HG03565 (cell line): ENCODE data around the gene FAM170A.
A peak's percentile ranks its signal among the peaks of the same experiment; 100 is the strongest.

Source experiments
- ATAC-seq: cut with Tn5 transposase; IDR thresholded peaks from one replicate; pipeline ENCODE4 v1.9.1; 2021; ENCODE audit warnings: mild to moderate bottlenecking, moderate library complexity; ENCODE audit not compliant: unreplicated experiment

The FAM170A gene, protein sequence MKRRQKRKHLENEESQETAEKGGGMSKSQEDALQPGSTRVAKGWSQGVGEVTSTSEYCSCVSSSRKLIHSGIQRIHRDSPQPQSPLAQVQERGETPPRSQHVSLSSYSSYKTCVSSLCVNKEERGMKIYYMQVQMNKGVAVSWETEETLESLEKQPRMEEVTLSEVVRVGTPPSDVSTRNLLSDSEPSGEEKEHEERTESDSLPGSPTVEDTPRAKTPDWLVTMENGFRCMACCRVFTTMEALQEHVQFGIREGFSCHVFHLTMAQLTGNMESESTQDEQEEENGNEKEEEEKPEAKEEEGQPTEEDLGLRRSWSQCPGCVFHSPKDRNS

DNA sequence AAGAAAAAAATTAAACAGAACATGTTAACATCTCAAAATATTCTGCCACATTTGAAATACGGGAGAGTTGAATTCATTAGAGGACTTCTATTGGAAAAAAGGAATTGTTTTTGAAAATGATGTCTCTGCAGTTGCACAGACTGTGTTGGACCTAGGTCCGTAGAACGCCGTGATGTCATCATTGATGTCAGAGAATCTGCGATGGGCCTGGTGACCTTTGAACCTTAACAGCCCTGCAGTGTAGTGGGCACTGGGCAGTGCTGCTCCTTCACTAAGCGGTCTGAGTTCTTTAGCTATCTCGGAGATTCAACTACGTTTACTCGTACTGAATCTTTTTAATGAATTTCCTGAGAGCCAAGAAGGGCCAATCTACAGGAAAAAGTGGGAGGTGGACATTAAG, at the start of gene FAM170A:
FAM170A (plus strand) TSS at position 220 of the 400 bp plus-strand sequence. CDS start 211 bp downstream, outside the sequence.
- no peak for ATAC-seq

DNA sequence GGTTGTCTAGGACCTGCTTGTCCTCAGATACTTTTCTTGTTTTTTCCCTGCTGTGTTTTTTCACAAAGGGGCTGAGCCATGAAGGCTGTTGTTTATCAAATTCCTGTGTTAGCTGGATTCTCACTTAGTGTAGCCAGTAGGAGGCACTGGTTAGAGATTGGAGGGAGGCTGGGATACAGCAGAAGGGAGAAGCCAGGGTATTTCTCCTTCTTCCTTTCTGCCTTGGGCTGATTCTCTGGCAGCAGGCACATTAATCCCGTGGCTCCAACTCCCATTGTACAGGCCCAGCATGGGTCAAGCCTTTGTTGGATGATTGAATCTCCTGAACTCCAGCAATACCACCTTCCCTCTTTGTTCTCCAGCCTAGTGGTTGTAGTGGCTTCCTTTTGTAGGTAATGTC, 46.4 kb upstream of the FAM170A start:
- ATAC-seq: no peak

DNA sequence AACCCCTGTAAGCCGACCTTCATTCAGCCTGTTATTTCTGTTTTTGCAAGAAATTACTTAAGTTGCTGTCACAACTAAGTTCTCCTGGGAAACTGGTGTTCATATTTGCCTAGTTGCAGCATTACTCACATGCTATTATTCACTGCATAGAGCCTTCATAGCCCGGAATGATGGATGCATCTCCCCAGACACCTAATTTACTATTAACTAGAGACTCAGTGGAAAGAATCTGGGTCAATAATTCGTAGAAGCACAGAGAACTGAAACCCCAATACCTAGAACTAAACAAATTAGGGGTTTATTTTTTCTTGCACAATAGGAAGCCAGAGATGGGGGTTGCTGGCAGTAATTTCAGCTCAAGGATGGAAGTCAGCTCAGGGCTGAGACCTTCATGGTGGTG, 45.7 kb upstream of the FAM170A start:
- peak; percentile 78 for ATAC-seq

DNA sequence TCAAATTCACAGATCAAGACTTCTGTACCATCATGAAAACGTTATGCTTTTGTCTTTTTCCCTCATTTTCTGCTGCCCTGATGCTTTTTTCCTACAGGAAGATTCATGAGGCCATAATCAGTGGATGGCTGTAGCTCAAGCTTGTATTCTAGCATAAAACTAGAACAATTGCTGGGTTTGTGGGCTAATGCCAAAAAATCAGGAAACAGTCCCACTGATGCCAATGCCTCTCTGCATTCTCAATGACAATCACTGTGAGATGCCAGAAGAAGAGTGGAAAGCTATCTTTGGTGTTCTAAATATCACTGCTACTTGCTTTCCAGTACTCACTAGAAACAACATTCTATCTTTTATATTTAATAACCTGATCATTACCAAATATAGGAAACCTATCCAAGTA, 33.3 kb upstream of the FAM170A start:
- ATAC-seq: no peak

DNA sequence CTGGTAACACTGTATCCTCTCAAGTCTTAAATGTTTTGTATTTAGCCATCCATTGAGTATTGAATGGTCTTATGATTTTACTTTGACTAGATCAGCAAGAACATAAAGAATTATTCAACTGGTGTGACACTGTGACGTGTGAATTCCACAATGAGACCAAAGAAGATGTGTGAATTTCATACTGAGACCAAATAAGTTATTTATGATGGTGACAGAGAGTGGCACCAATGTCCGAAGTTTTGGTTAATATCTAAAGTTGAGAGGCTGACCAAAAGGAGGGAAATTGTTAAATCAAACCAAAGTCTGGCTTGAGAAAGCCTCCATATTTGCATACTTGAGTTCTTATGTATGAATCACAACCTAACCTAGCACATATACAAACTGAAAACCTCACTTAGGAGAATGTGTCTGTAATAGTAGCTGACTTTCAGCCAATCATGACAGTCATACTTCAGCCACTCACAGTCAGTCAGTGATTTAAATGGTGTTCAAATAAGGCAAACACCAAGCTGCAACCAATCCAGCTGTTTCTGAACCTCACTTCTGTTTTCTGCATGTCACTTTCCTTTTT, 31.5 kb upstream of the FAM170A start:
- ATAC-seq: no peak

DNA sequence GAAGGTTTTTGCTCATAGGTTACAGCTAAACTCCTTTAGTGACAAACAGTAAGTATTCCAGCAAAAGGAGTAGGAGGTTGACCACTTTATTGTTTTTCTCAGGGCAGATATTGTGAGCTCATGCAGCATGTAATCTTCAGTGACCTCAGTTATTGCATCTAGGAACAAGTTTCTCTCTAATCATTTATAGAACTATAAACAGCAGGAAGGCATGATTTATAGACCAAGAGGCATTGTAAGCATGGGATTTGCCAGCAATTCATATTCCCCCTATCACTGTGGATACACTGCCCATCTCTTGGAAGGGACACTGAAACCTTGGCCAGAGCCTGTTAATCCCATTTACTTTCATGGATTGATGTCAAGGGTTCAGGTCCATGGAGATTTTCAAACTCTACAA, 15.4 kb upstream of the FAM170A start:
- no peak for ATAC-seq

DNA sequence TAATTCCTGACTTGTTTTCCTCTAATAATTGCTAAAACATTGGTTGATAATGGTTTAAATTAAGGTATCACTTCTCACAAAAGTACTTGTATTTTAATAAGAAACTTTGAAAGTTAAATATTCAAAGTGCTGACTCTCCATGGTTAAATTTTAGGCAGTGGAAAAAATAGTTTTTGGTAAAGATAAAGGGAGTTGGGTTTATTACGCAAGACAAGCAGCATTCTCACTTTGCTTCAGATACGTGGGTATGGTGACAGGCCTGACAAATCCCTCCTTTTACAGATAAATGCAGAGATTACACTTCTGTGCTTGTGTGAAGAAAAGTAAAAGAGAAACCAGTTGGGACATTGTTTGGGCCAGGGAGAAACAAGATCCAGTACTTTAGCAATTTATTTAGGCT, 14.5 kb upstream of the FAM170A start:
- no peak for ATAC-seq

DNA sequence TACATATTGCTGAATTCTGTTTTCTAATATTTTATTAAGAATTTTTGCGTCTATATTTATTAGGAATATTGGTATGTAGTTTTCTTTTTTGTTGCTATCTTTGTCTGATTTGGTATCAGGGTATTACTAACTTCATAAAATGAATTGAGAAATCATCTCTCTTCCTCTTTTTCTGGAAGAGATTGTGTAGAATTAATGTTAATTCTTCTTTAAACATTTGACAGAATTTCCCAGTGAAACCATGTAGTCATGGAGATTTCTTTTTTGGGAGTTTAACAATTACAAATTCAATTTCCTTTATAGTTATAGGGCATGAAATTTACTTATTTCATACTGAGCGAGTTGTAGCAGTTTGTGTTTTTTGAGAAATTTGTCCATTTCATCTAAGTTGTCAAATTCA, 3.3 kb upstream of the FAM170A start:
- no peak for ATAC-seq

DNA sequence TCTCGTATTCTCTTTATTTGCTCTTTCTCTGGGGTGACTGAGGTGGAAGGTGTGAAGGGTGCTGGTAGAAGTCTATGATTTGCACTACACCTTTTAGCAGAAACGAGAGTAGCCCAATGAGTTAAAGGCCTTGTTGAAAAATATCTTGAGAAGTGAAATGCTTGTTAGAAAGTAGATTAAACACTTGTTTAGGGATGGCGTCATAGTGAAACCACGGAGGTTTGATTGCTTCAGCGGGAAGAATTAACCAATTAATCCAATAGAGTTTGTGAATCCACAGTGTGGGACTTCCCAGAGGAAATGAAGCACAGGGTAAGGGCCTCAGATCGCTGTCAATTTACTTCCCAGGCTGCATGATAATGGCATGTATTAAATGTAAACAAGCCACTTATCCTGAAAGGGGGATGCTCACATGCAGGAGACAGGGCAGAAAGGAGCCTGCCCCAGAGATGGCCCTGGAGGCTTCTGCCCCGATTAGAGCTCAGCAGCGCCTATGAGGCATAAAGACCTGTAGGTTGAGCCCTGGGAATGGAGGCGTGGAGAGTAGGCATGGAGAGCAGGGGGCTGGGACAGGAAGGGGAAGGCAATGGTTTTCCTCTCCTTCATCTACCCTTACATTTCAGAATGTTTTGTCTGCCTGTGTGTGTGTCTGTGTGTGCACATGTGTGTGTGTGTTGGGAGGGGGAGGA, 1.5 kb downstream of the FAM170A start:
- ATAC-seq: no peak

DNA sequence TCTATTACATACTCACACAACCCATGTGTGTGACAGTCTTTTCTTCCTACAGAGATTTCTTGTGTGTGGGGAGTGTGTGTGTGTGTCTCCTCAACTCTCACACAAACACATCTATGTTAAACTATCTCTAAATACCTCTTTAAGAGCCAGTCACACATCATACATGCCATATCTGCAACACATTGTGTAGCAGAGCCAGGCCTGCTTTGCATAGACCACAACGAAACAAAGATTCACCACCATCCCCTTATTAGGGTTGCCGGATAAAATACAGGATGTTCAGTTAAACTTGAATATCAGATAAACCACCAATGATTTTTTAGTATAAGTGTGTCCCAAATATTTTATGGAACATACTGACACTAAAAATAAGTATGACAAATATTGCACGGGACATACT, 2.3 kb downstream of the FAM170A start:
- peak; percentile 71 for ATAC-seq

DNA sequence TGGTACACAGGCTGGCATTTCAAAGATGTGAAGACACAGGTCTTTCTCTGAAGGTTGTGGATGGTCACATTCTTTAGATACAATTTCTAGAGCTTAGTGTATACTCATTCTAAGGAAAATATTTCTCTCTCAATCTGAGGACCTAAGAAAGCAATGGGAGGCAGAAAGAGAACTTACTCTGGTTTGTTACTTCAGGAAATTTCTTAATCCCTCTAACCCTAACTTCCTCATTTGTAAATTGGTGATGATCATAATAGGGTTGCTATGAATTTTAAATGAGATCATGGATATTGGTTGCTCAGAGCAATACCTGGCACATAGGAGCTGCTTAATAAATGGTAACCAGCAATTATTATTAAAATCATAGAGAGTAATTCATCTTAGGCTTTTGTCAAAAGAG, 22.1 kb downstream of the FAM170A start:
- ATAC-seq: no peak

DNA sequence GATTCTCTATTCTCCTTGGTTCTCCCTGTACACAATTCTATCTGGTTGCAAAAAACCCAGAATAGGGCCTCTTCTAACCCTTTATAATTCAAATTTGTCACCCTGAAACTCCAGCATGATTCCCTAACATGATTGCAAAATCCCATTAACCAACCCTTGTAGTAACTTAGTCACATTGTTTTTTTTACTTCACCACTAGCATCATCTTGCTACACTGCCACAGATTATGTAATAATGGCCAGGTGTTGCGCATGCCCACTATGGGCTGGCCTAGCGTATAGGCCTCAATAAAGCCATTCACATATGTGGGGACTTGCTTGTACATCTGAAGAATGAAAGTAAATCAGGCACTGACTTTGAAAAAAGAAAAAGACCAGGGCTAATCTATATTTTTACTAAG, 25.7 kb downstream of the FAM170A start:
- no peak for ATAC-seq

DNA sequence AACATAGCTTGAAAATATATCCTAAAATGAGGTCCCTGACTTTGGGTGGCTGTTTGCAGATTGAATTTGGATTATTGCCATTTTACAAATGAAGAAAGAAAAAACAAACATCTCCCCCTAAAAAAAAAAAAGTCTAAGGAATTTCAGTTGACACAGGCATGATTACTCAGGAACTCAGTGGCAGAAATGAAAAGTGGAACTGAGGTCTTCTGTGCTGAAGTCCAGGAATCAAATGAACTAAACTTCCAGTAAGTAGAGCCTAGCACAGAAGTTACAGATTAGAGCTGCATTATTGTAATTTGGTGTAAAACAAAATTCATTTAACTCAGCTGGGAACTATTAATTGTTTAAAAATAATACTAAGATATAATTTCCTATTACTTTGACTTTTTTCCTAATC, 26.7 kb downstream of the FAM170A start:
- ATAC-seq: no peak

DNA sequence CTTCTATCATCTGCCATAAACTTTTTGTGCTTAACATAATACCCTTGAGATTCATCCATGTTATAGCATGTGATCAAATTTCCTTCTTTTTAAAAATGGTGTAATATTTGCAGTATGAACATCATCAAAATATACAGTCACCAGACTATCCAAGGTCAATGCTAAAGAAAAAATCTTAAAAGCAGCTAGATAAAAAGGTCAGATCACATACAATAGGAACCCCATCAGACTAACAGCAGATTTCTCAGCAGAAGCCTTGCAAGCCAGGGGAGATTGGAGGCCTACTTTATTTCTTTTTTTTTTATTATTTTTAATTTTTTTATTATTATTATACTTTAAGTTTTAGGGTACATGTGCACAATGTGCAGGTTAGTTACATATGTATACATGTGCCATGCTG, 37.2 kb downstream of the FAM170A start:
- ATAC-seq: no peak

DNA sequence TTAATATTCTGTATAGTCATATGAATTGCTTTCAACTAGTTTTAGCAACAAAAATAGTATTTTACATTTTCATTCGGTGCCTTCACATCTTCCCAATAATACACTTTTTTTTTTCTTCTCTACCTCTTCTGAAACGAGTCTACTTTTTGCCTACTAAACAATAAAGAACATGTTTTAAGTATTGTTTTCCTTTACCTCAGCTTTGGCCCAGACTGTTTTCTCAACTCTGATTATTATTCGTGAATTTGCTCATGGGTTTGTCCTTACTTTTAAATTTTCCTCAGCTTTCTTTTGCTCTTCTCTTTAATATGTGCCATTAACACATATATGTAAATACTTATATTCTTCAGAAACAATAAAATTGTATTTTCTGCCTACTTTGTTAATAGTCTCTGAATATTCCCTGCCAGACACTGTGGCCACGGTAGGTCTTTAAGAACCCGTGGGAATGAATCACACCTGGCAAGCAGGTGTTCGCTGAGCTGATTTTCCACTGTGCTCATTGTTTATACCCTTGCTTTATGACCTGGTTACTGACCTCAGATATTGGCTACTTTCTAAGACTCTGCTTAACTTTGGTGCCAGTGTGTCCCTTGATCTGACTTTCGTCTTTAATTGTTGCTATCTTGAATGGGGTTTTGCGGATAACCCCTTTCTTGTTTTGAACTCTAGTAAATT, 49.1 kb downstream of the FAM170A start:
- ATAC-seq: no peak

DNA sequence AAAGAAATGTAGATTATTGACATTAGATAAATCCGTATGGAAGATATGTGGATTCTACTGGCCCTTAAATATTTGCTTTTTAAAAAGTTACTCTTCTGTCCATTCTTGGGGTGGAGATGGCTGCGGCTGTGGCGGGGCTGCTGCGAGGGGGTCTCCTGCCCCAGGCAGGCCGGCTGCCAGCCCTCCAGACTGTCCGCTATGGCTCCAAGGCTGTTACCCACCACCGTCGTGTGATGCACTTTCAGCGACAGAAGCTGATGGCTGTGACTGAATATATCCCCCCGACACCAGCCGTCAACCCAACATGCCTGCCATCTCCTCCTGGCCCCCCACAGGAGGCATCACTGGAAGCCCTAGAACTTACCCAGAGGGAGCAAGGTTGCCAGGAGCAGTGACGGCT, 50.7 kb downstream of the FAM170A start:
- no peak for ATAC-seq

DNA sequence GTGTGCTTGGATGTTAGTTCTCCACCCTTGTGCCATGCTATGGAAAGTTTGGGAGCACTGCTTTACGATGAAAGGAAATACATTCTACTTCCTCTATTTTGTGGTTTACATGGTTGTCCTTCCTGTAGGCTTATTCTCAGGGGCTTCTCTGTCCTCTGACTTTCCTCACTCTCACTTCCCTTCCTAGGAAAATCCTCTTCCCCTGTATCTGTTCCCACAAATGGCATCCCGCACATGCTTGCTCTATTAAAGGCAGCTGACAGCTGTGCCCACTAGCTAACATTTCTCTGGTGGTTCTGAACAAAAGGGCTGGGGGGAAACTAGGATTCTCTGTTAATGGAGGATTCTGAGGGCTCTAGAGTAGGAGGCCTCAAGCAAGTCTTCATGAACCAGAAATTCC, 52.4 kb downstream of the FAM170A start:
- ATAC-seq: no peak

DNA sequence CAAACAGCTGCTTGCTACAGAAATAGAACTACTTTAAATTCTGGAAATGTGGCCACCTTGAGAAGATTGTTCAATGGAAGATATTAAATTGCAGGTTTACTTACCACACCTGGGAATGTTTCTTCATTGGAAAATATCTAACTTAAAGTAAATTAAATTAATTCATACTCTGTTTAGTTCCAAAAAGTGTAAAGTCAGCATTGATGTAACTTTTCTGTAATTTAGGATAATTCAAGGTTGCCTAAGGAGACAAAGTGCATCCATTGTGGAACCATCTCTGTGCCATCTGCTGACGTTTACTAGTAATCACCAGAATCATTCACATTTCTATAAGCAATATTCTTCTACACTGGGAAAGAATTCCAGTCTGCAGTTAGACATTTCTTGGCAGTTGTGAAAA, 53.0 kb downstream of the FAM170A start:
- no peak for ATAC-seq
